Measurements from ENCODE around the gene SLC44A3.

SLC44A3 gene

DNA sequence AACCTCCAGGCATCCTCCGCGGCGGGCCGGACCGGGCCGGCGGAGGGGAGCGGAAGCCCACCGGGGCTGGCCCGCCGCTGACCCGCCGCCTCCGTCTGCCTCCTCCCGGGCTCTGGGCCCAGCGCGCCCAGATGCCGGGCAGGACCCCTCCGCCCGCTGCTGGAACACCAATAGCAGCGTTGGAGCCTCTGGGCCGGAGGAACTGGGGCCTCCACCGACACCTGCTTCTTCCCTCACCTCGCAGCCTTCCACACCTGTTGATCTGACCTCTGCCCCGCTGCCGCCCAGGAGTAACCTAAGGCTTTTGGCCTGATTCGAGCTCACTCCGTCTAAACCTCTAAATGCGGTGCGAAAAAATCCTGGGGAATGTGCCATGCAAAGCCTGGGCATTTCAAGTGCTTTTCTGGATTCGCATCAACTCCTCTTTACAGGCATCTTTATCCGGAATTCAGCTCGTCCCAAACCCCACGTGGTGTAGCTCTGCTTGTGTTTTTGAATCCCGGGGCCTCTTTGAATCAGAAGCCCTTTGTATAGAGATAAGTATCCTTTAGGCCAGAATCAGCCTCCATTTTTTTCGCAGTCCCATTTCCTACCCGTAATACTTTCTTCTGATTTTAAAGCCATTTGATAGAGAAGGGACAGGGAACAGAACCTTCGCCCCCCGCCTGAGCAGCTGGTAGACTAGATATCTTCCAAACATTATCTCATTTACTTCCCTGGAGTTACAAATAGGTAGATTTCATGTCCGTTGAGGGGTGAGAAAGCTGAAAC lies 107.4 kb downstream of the SLC44A3 start:
- ChIA-PET POLR2A (interaction anchor here (0.5 to 1.3 kb wide), 8 partner anchors 8 to 644 kb away, joined by 3 to 5 read pairs (median 4); partner anchors contain the start of gene RWDD3), CTCF (interaction anchor here (0.8 to 2.2 kb wide), 5 partner anchors 34 to 116 kb away, joined by 3 to 15 read pairs (median 4); no protein-coding TSS in a partner anchor)
- Histone ChIP-seq H3K36me3 (ENCODE audit: control insufficient read depth in 2 of 2, insufficient read depth in 1 of 2, low read length in 2 of 2) (no peaks in the 10 kb centered on the region), H3K9me3 (ENCODE audit: control insufficient read depth, insufficient read depth, low read depth, low read length) (no peaks in the 10 kb centered on the region), H3K4me1 (ENCODE audit: control insufficient read depth, insufficient read depth, low read length) (peaks cover 27% of the 10 kb centered on the region), H3K27ac (ENCODE audit: extremely low read depth, low read depth, low read length) (peak overlapping the region; percentile 93), H3K4me3 (ENCODE audit: low read depth, low read length) (peak overlapping the region; percentile 82)
- TF ChIP-seq ZEB2 (tag by site-specific recombination; IDR thresholded peaks at IDR 0.05) (peak; percentile 44), BCL11A (tag by site-specific recombination; IDR thresholded peaks at IDR 0.05; ENCODE audit: low read depth) (peak; percentile 61), KLF8 (tag by site-specific recombination; IDR thresholded peaks at IDR 0.05) (peak; percentile 22), ZBTB17 (tag by site-specific recombination; IDR thresholded peaks at IDR 0.05) (peak; percentile 51), ZBTB8A (tag by site-specific recombination; IDR thresholded peaks at IDR 0.05) (peak; percentile 48), ZNF335 (tag by site-specific recombination; conservative IDR thresholded peaks at IDR 0.05) (peak; percentile 94), KLF16 (tag by site-specific recombination; IDR thresholded peaks at IDR 0.05) (peak; percentile 13; the same call in 1 of the 2 replicates), ZSCAN30 (tag by site-specific recombination; IDR thresholded peaks at IDR 0.05) (peak; percentile 57; the same call in 1 of the 2 replicates), BCL11B (tag by site-specific recombination; IDR thresholded peaks at IDR 0.05; ENCODE audit: low read depth) (peak; percentile 79), YY1 (tag by site-specific recombination; IDR thresholded peaks at IDR 0.05) (peak; percentile 27; the same call in 1 of the 2 replicates), ZNF560 (tag by site-specific recombination; IDR thresholded peaks at IDR 0.05; ENCODE audit: borderline replicate concordance) (no peak), ZNF24 (tag by site-specific recombination; IDR thresholded peaks at IDR 0.05) (peak; percentile 35; the same call in 1 of the 2 replicates), ZNF549 (tag by site-specific recombination; IDR thresholded peaks at IDR 0.05) (0 out of 2 replicates have a peak, but pooled peaks have one; percentile 14), SCRT2 (tag by site-specific recombination; IDR thresholded peaks at IDR 0.05) (peak; percentile 99), ZXDB (tag by site-specific recombination; IDR thresholded peaks at IDR 0.05) (peak; percentile 32; the same call in 1 of the 2 replicates), ZNF10 (tag by site-specific recombination; IDR thresholded peaks at IDR 0.05) (peak; percentile 85), ZNF426 (tag by site-specific recombination; IDR thresholded peaks at IDR 0.05) (no peak), ZNF132 (tag by site-specific recombination; IDR thresholded peaks at IDR 0.05; ENCODE audit: borderline replicate concordance) (no peak), OSR2 (tag by site-specific recombination; IDR thresholded peaks at IDR 0.05) (0 out of 2 replicates have a peak, but pooled peaks have one; percentile 8), ZNF394 (tag by site-specific recombination; IDR thresholded peaks at IDR 0.05; ENCODE audit: borderline replicate concordance) (peak; percentile 52; the same call in 1 of the 2 replicates), ZNF677 (tag by site-specific recombination; IDR thresholded peaks at IDR 0.05) (peak; percentile 42; the same call in 1 of the 2 replicates), ZNF600 (tag by site-specific recombination; IDR thresholded peaks at IDR 0.05) (peak; percentile 65), ZNF776 (tag by site-specific recombination; IDR thresholded peaks at IDR 0.05; ENCODE audit: borderline replicate concordance) (no peak), ZBTB20 (tag by site-specific recombination; IDR thresholded peaks at IDR 0.05) (peak; percentile 80), ZNF747 (tag by site-specific recombination; IDR thresholded peaks at IDR 0.05) (no peak), SCRT1 (tag by site-specific recombination; IDR thresholded peaks at IDR 0.05; ENCODE audit: borderline replicate concordance) (peak; percentile 98), RBAK (tag by site-specific recombination; IDR thresholded peaks at IDR 0.05) (no peak)
- TF ChIP-seq, protein P1, sequence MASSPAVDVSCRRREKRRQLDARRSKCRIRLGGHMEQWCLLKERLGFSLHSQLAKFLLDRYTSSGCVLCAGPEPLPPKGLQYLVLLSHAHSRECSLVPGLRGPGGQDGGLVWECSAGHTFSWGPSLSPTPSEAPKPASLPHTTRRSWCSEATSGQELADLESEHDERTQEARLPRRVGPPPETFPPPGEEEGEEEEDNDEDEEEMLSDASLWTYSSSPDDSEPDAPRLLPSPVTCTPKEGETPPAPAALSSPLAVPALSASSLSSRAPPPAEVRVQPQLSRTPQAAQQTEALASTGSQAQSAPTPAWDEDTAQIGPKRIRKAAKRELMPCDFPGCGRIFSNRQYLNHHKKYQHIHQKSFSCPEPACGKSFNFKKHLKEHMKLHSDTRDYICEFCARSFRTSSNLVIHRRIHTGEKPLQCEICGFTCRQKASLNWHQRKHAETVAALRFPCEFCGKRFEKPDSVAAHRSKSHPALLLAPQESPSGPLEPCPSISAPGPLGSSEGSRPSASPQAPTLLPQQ (tag by site-specific recombination; IDR thresholded peaks at IDR 0.05), result no peak; the same call in 1 of the 2 replicates
- TF ChIP-seq, protein P2, sequence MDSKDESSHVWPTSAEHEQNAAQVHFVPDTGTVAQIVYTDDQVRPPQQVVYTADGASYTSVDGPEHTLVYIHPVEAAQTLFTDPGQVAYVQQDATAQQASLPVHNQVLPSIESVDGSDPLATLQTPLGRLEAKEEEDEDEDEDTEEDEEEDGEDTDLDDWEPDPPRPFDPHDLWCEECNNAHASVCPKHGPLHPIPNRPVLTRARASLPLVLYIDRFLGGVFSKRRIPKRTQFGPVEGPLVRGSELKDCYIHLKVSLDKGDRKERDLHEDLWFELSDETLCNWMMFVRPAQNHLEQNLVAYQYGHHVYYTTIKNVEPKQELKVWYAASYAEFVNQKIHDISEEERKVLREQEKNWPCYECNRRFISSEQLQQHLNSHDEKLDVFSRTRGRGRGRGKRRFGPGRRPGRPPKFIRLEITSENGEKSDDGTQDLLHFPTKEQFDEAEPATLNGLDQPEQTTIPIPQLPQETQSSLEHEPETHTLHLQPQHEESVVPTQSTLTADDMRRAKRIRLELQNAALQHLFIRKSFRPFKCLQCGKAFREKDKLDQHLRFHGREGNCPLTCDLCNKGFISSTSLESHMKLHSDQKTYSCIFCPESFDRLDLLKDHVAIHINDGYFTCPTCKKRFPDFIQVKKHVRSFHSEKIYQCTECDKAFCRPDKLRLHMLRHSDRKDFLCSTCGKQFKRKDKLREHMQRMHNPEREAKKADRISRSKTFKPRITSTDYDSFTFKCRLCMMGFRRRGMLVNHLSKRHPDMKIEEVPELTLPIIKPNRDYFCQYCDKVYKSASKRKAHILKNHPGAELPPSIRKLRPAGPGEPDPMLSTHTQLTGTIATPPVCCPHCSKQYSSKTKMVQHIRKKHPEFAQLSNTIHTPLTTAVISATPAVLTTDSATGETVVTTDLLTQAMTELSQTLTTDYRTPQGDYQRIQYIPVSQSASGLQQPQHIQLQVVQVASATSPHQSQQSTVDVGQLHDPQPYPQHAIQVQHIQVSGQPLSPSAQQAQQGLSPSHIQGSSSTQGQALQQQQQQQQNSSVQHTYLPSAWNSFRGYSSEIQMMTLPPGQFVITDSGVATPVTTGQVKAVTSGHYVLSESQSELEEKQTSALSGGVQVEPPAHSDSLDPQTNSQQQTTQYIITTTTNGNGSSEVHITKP (tag by site-specific recombination; IDR thresholded peaks at IDR 0.05), result peak; percentile 34
- TF ChIP-seq, protein P3, sequence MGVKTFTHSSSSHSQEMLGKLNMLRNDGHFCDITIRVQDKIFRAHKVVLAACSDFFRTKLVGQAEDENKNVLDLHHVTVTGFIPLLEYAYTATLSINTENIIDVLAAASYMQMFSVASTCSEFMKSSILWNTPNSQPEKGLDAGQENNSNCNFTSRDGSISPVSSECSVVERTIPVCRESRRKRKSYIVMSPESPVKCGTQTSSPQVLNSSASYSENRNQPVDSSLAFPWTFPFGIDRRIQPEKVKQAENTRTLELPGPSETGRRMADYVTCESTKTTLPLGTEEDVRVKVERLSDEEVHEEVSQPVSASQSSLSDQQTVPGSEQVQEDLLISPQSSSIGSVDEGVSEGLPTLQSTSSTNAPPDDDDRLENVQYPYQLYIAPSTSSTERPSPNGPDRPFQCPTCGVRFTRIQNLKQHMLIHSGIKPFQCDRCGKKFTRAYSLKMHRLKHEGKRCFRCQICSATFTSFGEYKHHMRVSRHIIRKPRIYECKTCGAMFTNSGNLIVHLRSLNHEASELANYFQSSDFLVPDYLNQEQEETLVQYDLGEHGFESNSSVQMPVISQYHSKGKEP (tag by site-specific recombination; IDR thresholded peaks at IDR 0.05), result peak; percentile 43; the same call in 1 of the 2 replicates
